HUES6 (cell line): ENCODE results near the gene ZFHX3.

ENCODE experiments used
- H3K27ac ChIP-seq: 2 replicates; pipeline ENCODE4 v1.7.0; 2013; ENCODE audit warnings: low read depth, mild to moderate bottlenecking, low read length, inconsistent platforms
- H3K27me3 ChIP-seq: 2 replicates; pipeline ENCODE4 v1.6.1; 2013; ENCODE audit warnings: low read length; ENCODE audit not compliant: control insufficient read depth, insufficient read depth
- H3K36me3 ChIP-seq: 2 replicates; pipeline ENCODE4 v1.6.1; 2013; ENCODE audit warnings: low read length; ENCODE audit not compliant: control insufficient read depth, insufficient read depth
- H3K4me1 ChIP-seq: 2 replicates; pipeline ENCODE4 v1.6.1; 2013; ENCODE audit warnings: low read length; ENCODE audit not compliant: control insufficient read depth, insufficient read depth
- H3K4me3 ChIP-seq: 2 replicates; pipeline ENCODE4 v1.5.1; 2013; ENCODE audit warnings: low read depth, low read length
- H3K9ac ChIP-seq: one replicate; pipeline ENCODE4 v1.6.1; 2013; ENCODE audit warnings: mild to moderate bottlenecking, low read length
- H3K9me3 ChIP-seq: 2 replicates; pipeline ENCODE4 v1.6.1; 2013; ENCODE audit warnings: low read depth, low read length; ENCODE audit not compliant: control insufficient read depth, insufficient read depth

The ZFHX3 gene

DNA sequence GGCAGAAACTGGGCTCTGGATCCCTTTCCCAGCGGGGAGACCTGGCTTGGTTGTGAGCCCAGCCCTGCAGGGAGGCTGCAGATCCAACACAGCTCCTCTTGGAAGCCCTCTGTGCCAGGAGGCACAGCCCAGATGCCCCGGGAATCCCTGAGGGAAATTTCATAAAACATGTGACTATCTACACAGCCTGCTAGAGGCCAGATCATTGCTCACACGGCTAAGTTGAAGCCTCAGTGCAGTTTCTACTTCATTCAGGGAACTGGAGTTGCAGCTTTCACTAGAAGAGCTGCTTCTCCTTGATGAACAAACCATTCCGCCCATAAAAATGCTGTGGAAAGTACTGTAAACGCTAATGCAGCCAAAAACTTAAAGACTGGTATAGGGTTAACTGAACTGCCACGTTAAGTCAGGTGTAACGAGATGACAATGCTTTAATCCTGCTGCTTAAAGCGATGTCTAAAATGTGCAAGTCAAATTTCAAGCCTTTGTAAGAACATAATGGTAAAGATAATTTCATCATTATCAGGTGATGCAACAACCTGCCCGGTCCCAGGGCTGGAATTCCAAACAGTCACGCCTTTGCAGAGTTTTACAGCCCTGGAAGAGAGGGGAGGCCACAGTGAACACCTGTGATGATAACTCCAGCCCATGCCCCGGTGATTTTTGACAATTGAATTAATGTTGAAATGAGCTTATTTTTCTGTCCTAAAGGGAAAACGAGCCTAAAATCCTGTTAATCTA lies 172.5 kb downstream of the ZFHX3 start:
- Histone ChIP-seq H3K9me3 (peaks cover 4% of the 10 kb centered on the region; the same call in 1 of the 2 replicates), H3K36me3 (no peaks in the 10 kb centered on the region), H3K4me1 (peaks cover 7% of the 10 kb centered on the region; the same call in 1 of the 2 replicates), H3K9ac (no peak overlapping the region), H3K27ac (no peak overlapping the region), H3K4me3 (no peak overlapping the region), H3K27me3 (no peaks in the 10 kb centered on the region)

DNA sequence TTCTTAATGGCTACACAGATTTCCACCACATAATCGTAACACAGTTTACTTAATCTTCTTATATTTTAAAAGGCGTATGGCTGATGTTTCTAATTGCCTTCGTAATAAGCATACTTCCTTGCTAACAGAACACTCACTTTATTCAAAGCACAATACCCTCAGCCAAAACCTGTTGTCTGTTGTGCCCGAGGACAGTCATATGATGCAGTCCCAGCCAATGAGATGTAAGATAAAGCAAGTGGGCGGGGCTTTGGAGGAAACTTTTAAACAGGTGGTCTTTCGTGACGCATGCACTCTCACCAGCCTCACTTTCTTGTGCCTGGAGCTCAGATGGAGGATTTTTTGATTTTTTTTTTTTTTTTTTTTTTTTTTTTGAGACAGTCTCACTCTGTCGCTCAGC lies 174.1 kb downstream of the ZFHX3 start:
- Histone ChIP-seq H3K4me3 (no peak overlapping the region), H3K4me1 (peaks cover 7% of the 10 kb centered on the region; the same call in 1 of the 2 replicates), H3K36me3 (no peaks in the 10 kb centered on the region), H3K9me3 (peaks cover 4% of the 10 kb centered on the region; the same call in 1 of the 2 replicates), H3K27me3 (no peaks in the 10 kb centered on the region), H3K9ac (no peak overlapping the region), H3K27ac (no peak overlapping the region)

DNA sequence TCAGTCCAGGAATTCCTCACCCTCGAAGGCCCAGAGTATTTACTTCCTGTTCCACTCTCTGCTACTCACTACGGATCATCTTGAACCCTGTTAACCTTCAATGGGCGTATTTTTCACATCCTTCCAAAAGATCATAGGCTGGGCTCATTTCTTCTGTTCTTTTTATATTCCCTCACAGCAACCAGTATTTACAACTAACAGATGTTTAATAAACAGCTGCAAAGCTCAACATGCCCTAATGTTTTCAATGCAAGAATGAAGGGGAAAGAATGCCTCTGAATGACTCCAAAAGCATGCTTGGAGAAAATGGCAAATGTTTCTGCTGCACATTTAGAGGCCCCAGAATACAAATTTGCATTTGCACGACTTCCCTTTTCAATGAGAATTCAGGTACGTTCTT lies 174.9 kb downstream of the ZFHX3 start:
- Histone ChIP-seq H3K4me3 (no peak overlapping the region), H3K9me3 (peaks cover 4% of the 10 kb centered on the region; the same call in 1 of the 2 replicates), H3K27me3 (no peaks in the 10 kb centered on the region), H3K9ac (no peak overlapping the region), H3K36me3 (no peaks in the 10 kb centered on the region), H3K27ac (no peak overlapping the region), H3K4me1 (peaks cover 7% of the 10 kb centered on the region; the same call in 1 of the 2 replicates)

DNA sequence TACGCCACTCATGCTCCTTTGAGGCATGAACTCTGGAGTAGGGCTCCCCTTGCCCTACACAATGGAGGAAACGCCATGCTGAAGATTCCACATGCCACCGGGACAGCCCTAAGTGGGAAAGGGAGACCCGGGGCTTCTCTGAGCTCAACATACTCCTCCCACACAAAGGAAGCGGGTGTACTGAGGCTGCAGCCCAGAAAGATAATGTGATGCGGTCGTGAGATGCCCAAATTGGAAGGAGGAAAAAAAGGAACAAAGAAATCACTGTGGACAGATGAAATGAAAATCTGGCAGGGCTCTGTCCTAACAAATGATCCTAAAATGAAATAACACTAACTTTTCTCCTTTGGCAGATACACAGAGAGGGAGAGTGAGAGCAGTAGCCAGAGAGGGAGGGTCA lies 182.1 kb downstream of the ZFHX3 start:
- Histone ChIP-seq H3K4me3 (no peak overlapping the region), H3K9me3 (no peaks in the 10 kb centered on the region), H3K36me3 (no peaks in the 10 kb centered on the region), H3K9ac (no peak overlapping the region), H3K4me1 (no peaks in the 10 kb centered on the region), H3K27me3 (no peaks in the 10 kb centered on the region), H3K27ac (no peak overlapping the region)

DNA sequence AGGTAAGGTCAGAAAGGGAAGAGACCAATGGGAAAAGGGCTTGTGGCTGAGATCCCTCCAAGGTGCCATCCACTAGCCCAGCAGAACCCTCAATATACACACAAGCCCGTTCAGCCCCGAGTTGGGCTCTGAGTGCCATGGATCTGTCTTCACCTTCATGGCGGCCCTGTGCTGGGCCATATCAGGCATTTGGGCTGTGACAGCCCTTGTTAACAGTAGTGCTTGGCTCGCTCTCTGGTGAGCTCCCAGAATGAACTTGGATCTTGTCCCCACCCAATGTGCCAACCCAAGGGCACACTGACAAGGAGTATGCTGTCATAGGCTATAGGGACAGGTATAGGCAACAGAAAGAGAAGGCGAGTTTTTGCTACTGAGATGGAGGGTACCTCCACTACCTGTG lies 182.7 kb downstream of the ZFHX3 start:
- H3K4me3 ChIP-seq = no peak overlapping the region
- H3K9me3 ChIP-seq = no peaks in the 10 kb centered on the region
- H3K27ac ChIP-seq = no peak overlapping the region
- H3K27me3 ChIP-seq = no peaks in the 10 kb centered on the region
- no peaks in the 10 kb centered on the region for H3K4me1 ChIP-seq
- H3K9ac ChIP-seq = no peak overlapping the region
- H3K36me3 ChIP-seq = no peaks in the 10 kb centered on the region

DNA sequence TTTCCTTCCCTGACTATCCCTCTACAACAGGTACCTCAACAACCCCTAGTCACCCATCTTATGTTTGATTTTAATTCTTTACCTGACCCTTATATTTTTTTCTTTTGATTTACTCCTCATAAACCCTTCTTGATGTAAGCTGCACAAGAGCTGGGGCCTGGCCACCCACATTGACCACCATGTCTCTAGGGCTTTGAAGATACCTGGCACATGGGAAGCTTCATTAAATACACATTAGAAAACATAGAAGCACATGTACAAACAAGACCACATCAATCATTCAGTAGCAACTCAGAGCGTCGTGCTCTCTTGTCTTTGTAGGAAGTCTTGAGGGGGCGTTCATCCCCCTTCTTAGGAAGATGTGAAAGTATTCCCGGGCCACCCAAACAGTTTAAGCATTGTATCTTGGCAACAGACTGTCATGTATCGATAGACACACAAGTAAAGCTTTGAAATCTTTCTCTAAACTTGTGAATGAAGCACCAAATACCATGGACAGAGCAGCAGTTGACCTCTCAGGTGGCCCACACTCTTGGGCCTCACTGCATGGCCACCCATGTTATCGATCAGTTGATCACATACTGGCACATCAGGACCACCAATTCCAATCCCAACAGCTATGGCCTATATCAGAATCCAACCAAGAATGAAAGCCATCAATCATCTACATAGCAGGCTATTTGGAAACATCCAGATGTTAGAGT lies 183.6 kb downstream of the ZFHX3 start:
- Histone ChIP-seq H3K9me3 (no peaks in the 10 kb centered on the region), H3K9ac (no peak overlapping the region), H3K27ac (no peak overlapping the region), H3K4me1 (no peaks in the 10 kb centered on the region), H3K27me3 (no peaks in the 10 kb centered on the region), H3K4me3 (no peak overlapping the region), H3K36me3 (no peaks in the 10 kb centered on the region)

DNA sequence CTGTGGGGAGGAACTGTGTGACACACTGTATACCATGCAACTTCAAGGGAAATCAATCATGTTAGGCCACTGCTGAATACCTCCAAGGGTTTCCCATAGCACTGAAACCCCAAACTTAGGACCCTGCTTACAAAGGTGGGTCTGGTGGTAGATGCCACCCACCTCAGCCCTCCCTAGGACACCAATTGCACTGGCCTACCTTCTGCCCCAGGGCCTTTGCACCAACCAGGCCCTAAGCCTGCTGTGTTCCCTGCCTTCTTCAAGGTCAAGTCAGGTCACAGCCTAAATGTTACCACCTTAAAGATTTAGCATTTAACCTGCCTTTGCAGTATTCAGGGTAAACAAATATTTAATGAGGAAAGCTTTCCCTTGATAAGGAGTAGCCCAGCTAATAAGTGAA lies 185.8 kb downstream of the ZFHX3 start:
- Histone ChIP-seq H3K9me3 (no peaks in the 10 kb centered on the region), H3K4me1 (no peaks in the 10 kb centered on the region), H3K36me3 (no peaks in the 10 kb centered on the region), H3K27me3 (no peaks in the 10 kb centered on the region), H3K4me3 (no peak overlapping the region), H3K27ac (no peak overlapping the region), H3K9ac (no peak overlapping the region)

DNA sequence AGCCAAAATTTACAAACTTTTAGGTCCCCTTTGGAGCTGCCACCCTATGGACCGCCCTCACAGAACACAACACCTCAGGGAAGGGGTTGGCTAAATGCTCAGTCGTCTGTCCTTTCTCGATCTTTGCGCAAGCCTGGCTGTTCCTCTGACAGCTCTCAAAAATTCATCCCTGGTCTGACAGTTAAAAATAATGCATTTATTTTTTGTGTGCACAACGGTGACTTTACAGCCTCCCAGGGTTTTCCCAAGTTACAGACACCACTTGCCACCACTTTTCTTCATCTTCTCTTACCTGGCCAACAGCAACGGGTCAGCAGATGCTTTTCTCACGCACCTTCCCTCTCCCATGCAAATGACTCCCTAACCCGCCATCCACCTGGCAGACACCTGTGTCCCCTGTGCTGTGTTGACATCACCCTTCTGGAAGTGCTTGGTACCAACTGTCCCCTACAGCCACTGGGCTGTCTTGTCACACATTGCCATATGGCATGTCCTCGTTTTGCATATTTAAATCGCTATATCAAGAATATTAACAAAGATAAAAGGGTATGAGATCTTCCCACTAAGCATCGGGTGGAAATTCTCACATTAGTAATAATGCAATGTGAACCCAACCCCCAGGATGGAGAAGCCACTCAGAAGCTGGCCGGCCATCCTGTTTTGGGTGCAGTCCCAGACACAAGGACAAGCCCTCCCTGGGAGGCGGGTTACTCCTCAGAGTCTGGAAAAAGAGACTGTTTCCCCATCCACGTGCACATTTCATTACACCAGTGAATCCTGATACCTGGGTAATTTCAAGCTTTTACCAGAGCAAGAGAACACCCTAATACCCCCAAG lies 187.0 kb downstream of the ZFHX3 start:
- no peak overlapping the region for H3K27ac ChIP-seq
- no peaks in the 10 kb centered on the region for H3K4me1 ChIP-seq
- H3K4me3 ChIP-seq = no peak overlapping the region
- no peaks in the 10 kb centered on the region for H3K9me3 ChIP-seq
- no peak overlapping the region for H3K9ac ChIP-seq
- H3K36me3 ChIP-seq = no peaks in the 10 kb centered on the region
- H3K27me3 ChIP-seq = no peaks in the 10 kb centered on the region

DNA sequence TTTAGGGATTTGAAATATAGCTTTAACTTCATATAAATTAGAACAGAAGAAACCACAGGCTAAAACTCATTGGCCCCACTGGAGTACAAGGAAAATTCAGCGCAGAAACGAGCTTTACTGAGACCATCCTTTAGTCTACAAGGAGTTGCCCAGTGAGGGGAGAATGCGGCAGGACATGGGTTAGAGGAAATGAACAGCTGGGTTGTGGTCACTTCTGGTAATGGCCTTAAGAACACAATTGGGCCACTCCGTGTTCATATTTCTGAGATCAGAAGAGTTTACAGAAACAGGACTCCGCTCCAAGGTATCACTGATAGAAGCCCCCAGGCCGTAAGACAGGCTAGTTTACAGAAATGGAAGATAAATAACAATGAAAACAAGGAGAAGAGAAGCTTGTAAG lies 188.3 kb downstream of the ZFHX3 start:
- Histone ChIP-seq H3K9ac (no peak overlapping the region), H3K4me3 (no peak overlapping the region), H3K9me3 (no peaks in the 10 kb centered on the region), H3K36me3 (no peaks in the 10 kb centered on the region), H3K4me1 (no peaks in the 10 kb centered on the region), H3K27ac (no peak overlapping the region), H3K27me3 (no peaks in the 10 kb centered on the region)

DNA sequence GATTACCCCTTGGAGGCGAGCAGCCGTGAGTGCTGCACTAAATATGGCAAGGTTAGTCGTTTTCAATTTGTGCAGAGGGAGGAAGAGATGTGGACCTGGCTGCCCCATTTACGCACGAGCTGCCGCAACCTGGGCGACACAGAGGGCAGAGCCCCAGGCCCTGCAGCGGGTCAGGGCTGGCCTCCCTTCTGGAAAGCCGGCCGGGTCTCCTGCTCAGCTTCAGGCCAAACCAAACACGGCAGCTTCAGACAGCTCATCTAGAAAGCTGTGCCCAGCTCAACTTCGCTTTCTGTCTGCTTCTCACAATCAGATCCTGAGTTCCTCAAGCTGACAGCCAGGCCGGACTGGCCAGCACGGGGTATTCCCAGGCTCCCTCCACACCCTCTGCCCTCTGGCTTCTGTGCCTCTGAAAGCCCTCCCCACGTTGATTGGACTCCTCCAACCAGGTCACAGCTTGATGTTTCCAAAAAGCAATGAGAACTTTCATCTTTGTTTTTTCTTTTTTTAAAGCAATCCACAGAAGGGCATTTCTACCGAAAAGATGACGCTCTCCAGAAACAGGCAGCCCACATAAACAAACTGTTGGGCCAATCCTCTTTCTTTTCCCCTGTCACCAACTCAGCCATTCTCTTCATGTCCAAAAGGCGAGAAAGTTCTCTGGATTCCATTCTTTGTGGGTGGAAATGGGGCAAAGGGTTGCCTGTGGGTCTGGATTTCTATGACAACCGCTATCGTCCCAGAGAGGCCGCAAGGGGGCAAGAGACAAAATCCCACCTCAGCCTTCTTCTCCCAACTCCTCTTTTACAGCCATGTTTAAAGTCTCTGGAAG lies 189.0 kb downstream of the ZFHX3 start:
- Histone ChIP-seq H3K9me3 (no peaks in the 10 kb centered on the region), H3K4me3 (no peak overlapping the region), H3K4me1 (peaks cover 4% of the 10 kb centered on the region; the same call in 1 of the 2 replicates), H3K9ac (no peak overlapping the region), H3K27me3 (no peaks in the 10 kb centered on the region), H3K27ac (no peak overlapping the region), H3K36me3 (no peaks in the 10 kb centered on the region)
